Glutamatergic neuron (in vitro differentiated cells): ENCODE measurements around the gene STRIP2. TPM values are rescaled to one million over a fixed set of nuclear protein-coding genes. Genes with fewer than 3 reads are reported as not detected.

ENCODE experiments used
- DNase-seq: peaks from one replicate; pipeline ENCODE4 v3.0.0; 2022
- H3K27ac Mint-ChIP-seq: one replicate; pipeline ENCODE4 v1.8.0; 2020; ENCODE audit warnings: mild to moderate bottlenecking, mixed read lengths, inconsistent platforms; ENCODE audit not compliant: unreplicated experiment
- H3K27me3 Mint-ChIP-seq: one replicate; pipeline ENCODE4 v1.8.0; 2020; ENCODE audit warnings: mild to moderate bottlenecking, moderate library complexity, mixed read lengths, inconsistent platforms; ENCODE audit not compliant: unreplicated experiment
- H3K36me3 Mint-ChIP-seq: one replicate; pipeline ENCODE4 v1.8.0; 2020; ENCODE audit warnings: mild to moderate bottlenecking, mixed read lengths, inconsistent platforms; ENCODE audit not compliant: unreplicated experiment
- H3K4me1 Mint-ChIP-seq: one replicate; pipeline ENCODE4 v1.8.0; 2020; ENCODE audit warnings: mild to moderate bottlenecking, low read depth, mixed read lengths, inconsistent platforms; ENCODE audit not compliant: unreplicated experiment
- H3K4me3 Mint-ChIP-seq: one replicate; pipeline ENCODE4 v1.8.0; 2020; ENCODE audit warnings: mild to moderate bottlenecking, mixed read lengths, inconsistent platforms; ENCODE audit not compliant: unreplicated experiment
- H3K9me3 Mint-ChIP-seq: one replicate; pipeline ENCODE4 v1.8.0; 2020; ENCODE audit warnings: mild to moderate bottlenecking, moderate library complexity, mixed read lengths, inconsistent platforms; ENCODE audit not compliant: unreplicated experiment
- CTCF ChIP-seq: fragments of 200-600 bp; sonication (generic); IDR thresholded peaks from one replicate; pipeline ENCODE4 v1.5.0; 2021; ENCODE audit not compliant: partially characterized antibody, unreplicated experiment
- total RNA-seq: library from RNA; stranded (reverse); fragmentation: NEBNext Ultra II Directional; extraction: Animal tissue kit (Norgen Biotek cat#: 25700); gene quantifications from one replicate; pipeline ENCODE4 v1.2.1, GENCODE V29; 2021; ENCODE audit not compliant: unreplicated experiment

The STRIP2 gene
- total RNA-seq, 1 donor from 2014 or later: 3.3 TPM

- H3K27me3 Mint-ChIP-seq: no peaks in the 10 kb centered on the region
- H3K4me3 Mint-ChIP-seq: no peak overlapping the region
- H3K9me3 Mint-ChIP-seq: no peaks in the 10 kb centered on the region
- peaks cover 2% of the 10 kb centered on the region for H3K4me1 Mint-ChIP-seq
- H3K27ac Mint-ChIP-seq: no peak overlapping the region
- no peak for DNase-seq
- no peaks in the 10 kb centered on the region for H3K36me3 Mint-ChIP-seq
- no peak for TF ChIP-seq CTCF
Measured at GRCh38 chr7:129387537-129387936, 46.7 kb upstream of the STRIP2 start.

GRCh38 chr7:129388333-129389098 is 45.7 kb upstream of the STRIP2 start:
- no peak for TF ChIP-seq CTCF
- H3K36me3 Mint-ChIP-seq: no peaks in the 10 kb centered on the region
- H3K4me1 Mint-ChIP-seq: peaks cover 2% of the 10 kb centered on the region
- H3K27ac Mint-ChIP-seq: no peak overlapping the region
- no peaks in the 10 kb centered on the region for H3K9me3 Mint-ChIP-seq
- no peak overlapping the region for H3K4me3 Mint-ChIP-seq
- DNase-seq: no peak
- H3K27me3 Mint-ChIP-seq: no peaks in the 10 kb centered on the region

GRCh38 chr7:129389829-129390228 is 44.4 kb upstream of the STRIP2 start:
- no peak for DNase-seq
- no peaks in the 10 kb centered on the region for H3K9me3 Mint-ChIP-seq
- no peak overlapping the region for H3K4me3 Mint-ChIP-seq
- no peaks in the 10 kb centered on the region for H3K36me3 Mint-ChIP-seq
- peaks cover 2% of the 10 kb centered on the region for H3K4me1 Mint-ChIP-seq
- TF ChIP-seq CTCF: peak; percentile 21
- H3K27ac Mint-ChIP-seq: no peak overlapping the region
- H3K27me3 Mint-ChIP-seq: no peaks in the 10 kb centered on the region

- Mint-ChIP-seq H3K36me3 (no peaks in the 10 kb centered on the region), H3K4me3 (no peak overlapping the region), H3K27me3 (no peaks in the 10 kb centered on the region), H3K9me3 (no peaks in the 10 kb centered on the region), H3K4me1 (peaks cover 2% of the 10 kb centered on the region), H3K27ac (no peak overlapping the region)
- no peak for DNase-seq
- no peak for TF ChIP-seq CTCF
Measured at GRCh38 chr7:129390314-129390713, 43.9 kb upstream of the STRIP2 start.

- H3K4me3 Mint-ChIP-seq: no peak overlapping the region
- peaks cover 2% of the 10 kb centered on the region for H3K4me1 Mint-ChIP-seq
- no peaks in the 10 kb centered on the region for H3K9me3 Mint-ChIP-seq
- no peak for DNase-seq
- no peak overlapping the region for H3K27ac Mint-ChIP-seq
- H3K36me3 Mint-ChIP-seq: no peaks in the 10 kb centered on the region
- no peaks in the 10 kb centered on the region for H3K27me3 Mint-ChIP-seq
- no peak for TF ChIP-seq CTCF
Measured at GRCh38 chr7:129391546-129392171, 42.6 kb upstream of the STRIP2 start.
